ENCODE measurements around the gene CRACDL. TPM values are rescaled to one million over a fixed set of nuclear protein-coding genes. Genes with fewer than 3 reads are reported as not detected.
"Not testable (repeated sequence)": the region's sequence is repeated elsewhere in the genome, so short reads cannot be mapped to it uniquely, and the experiment has no call there.

CRACDL gene
- total RNA-seq, 1 donor from 2014 or later, result 0.55 TPM

DNA sequence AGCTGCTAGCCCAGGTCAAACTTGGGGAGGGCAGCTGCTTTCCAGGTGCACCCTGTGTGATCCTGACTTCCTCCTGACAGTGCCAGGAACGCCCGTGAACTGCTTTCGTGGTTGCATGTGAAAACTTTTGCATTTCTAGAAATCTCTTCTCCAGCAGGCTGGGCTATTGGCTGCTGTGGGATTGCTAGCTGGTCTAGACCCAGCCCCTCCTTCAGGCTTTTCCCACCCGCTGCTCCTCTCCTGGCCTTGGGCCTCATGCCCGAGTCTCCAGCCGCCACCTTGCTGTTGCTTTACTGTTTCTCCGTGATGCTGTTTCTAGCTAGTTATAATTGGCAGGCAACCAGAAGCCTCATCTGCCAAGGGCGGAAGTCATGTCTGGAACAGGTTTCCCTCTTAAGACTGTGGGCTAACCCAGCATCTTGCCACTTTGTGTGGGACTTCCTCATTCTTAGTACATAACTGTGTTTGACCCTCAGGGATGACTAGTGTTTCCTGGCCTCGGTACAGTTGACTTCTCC lies 178.1 kb downstream of the CRACDL start:
- Mint-ChIP-seq H3K36me3 (ENCODE audit: low read depth) (peaks cover 3% of the 10 kb centered on the region), H3K4me1 (ENCODE audit: low read depth) (peaks cover 44% of the 10 kb centered on the region), H3K27ac (peak overlapping the region; percentile 83)

DNA sequence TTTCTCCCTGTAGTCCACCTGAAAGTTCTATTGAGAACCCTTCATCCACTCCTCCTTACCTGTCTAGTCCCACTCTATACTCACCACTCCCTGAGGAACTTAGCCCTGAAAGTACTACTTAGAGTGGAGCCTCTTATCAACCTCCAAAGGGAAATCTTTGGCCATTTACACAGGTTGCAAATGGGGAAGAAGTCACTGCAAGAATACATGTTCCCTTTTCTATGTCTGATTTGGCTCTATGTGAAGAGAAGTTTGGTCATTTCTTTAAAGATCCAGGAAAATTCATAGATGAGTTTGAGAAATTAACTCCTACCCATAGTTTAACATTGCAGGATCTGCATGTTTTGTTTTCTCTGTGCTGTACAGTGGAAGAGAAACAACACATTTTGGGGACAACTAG lies 182.2 kb downstream of the CRACDL start:
- Mint-ChIP-seq H3K27ac (no peak overlapping the region), H3K4me3 (ENCODE audit: low read depth) (no peak overlapping the region), H3K9me3 (no peaks in the 10 kb centered on the region), H3K4me1 (ENCODE audit: low read depth) (peaks cover 23% of the 10 kb centered on the region), H3K36me3 (ENCODE audit: low read depth) (peaks cover 3% of the 10 kb centered on the region), H3K27me3 (ENCODE audit: low read depth) (peaks cover 4% of the 10 kb centered on the region)
- DNase-seq (ENCODE audit: low spot score), result no peak
- intact Hi-C loops (cut with micrococcal nuclease), result no loop called here

More for the DNA sequence above, 178.1 kb downstream of the CRACDL start:
- Mint-ChIP-seq H3K4me3 (ENCODE audit: low read depth) (peak overlapping the region; percentile 50), H3K9me3 (no peaks in the 10 kb centered on the region), H3K27me3 (ENCODE audit: low read depth) (peaks cover 3% of the 10 kb centered on the region)
- intact Hi-C loops (cut with micrococcal nuclease), result loop anchor here (1.0 to 2.0 kb wide), 2 partner anchors 8 to 15 kb away; no protein-coding TSS in a partner anchor
- DNase-seq (ENCODE audit: low spot score), result peak; percentile 41

DNA sequence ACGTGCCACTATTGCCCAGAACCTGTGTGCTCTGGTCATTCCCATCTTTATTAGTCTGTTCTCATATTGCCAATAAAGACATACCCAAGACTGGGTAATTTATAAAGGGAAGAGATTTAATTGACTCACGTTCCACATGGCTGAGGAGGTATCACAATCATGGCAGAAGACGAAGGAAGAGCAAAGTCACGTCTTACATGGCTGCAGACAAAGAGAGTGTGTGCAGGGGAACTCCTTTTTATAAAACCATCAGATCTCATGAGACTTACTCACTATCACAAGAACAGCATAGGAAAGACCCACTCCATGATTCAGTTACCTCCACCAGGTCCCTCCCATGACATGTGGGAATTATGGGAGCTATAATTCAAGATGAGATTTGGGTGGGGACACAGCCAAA lies 183.3 kb downstream of the CRACDL start:
- intact Hi-C loops (cut with micrococcal nuclease); H3K27me3 Mint-ChIP-seq (ENCODE audit: low read depth); H3K27ac Mint-ChIP-seq; H3K9me3 Mint-ChIP-seq; H3K4me3 Mint-ChIP-seq (ENCODE audit: low read depth); DNase-seq (ENCODE audit: low spot score); H3K36me3 Mint-ChIP-seq (ENCODE audit: low read depth): not testable (repeated sequence)
- peaks cover 23% of the 10 kb centered on the region for H3K4me1 Mint-ChIP-seq (ENCODE audit: low read depth)

DNA sequence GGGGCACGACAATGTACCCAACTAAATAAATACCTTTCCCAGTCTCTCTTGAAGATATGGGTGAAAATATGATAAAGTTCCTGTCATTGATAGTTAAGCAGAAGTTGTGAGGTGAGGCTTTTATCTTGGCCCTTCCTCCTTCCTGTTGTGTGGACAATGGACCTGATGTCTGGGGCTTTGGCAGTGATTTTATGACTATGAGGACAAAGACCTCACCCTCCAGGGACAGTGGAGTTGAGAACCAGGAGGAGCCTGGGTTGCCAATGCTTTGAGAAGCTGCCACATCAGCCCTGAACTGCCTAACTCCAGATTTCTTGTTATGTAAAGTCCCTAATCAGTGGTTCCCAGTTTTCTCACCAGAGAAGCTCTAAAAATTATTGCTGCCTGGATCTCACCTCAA lies 184.3 kb downstream of the CRACDL start:
- H3K27ac Mint-ChIP-seq, result no peak overlapping the region
- H3K9me3 Mint-ChIP-seq, result no peaks in the 10 kb centered on the region
- peaks cover 18% of the 10 kb centered on the region for H3K4me1 Mint-ChIP-seq (ENCODE audit: low read depth)
- intact Hi-C loops (cut with micrococcal nuclease), result no loop called here
- H3K36me3 Mint-ChIP-seq (ENCODE audit: low read depth), result no peaks in the 10 kb centered on the region
- no peak overlapping the region for H3K4me3 Mint-ChIP-seq (ENCODE audit: low read depth)
- no peak for DNase-seq (ENCODE audit: low spot score)
- H3K27me3 Mint-ChIP-seq (ENCODE audit: low read depth), result peaks cover 4% of the 10 kb centered on the region

DNA sequence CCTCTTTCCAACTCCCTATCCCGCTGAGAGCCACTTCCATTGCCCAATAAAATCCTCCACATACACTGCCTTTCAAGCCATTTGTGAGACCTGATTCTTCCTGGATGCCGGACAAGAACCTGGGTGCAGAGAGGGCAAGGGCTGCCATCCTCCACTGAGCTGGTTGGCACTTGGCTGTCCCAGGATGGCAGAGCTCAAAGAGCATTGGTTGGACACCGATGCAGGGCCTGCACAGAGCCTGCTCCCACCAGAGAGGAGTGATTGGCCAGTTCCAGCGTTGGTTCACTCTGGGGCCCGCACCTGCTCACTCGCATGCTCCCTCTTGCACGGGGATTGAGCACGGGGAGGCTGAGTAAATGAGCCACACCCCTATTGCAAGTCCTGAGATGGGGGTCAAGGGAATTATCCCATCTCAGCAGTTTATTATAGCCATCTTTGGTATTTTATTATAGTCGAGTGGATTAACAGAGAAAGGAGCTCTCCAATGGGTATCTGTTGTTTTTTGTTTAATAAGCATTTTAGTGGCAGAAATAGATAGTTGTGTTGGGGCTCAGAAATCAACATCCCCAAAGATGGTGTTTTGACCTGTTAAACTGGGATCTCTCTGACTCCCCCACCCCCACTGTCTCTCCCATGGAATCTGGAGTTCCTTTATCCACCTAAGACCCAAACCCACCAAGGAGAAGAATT lies 185.3 kb downstream of the CRACDL start:
- H3K27ac Mint-ChIP-seq, result no peak overlapping the region
- H3K4me1 Mint-ChIP-seq (ENCODE audit: low read depth), result peaks cover 18% of the 10 kb centered on the region
- no peaks in the 10 kb centered on the region for H3K36me3 Mint-ChIP-seq (ENCODE audit: low read depth)
- peaks cover 4% of the 10 kb centered on the region for H3K27me3 Mint-ChIP-seq (ENCODE audit: low read depth)
- DNase-seq (ENCODE audit: low spot score), result no peak
- intact Hi-C loops (cut with micrococcal nuclease), result no loop called here
- no peaks in the 10 kb centered on the region for H3K9me3 Mint-ChIP-seq
- H3K4me3 Mint-ChIP-seq (ENCODE audit: low read depth), result no peak overlapping the region

DNA sequence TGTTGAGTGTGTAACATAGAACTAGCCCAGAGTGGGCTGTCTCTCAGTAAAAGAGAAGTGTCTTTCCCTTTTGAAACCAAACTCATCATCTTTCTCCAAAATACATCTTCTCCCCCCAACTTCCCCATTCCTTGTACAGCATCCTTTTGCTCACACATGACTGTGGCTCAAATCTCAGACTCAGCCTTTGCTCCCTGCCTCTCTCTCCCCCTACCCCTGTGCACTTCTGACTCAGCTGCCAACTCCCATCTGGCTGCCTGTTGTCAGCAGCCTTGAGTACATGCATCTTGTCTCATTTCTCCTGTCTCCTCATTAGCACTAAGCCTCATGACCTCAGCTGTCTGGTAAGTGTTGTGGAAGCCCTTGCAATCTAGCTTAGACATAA lies 187.0 kb downstream of the CRACDL start:
- no peak overlapping the region for H3K27ac Mint-ChIP-seq
- peaks cover 4% of the 10 kb centered on the region for H3K9me3 Mint-ChIP-seq
- peaks cover 4% of the 10 kb centered on the region for H3K27me3 Mint-ChIP-seq (ENCODE audit: low read depth)
- H3K36me3 Mint-ChIP-seq (ENCODE audit: low read depth), result no peaks in the 10 kb centered on the region
- H3K4me1 Mint-ChIP-seq (ENCODE audit: low read depth), result peaks cover 27% of the 10 kb centered on the region
- H3K4me3 Mint-ChIP-seq (ENCODE audit: low read depth), result no peak overlapping the region
- intact Hi-C loops (cut with micrococcal nuclease), result no loop called here
- DNase-seq (ENCODE audit: low spot score), result no peak

DNA sequence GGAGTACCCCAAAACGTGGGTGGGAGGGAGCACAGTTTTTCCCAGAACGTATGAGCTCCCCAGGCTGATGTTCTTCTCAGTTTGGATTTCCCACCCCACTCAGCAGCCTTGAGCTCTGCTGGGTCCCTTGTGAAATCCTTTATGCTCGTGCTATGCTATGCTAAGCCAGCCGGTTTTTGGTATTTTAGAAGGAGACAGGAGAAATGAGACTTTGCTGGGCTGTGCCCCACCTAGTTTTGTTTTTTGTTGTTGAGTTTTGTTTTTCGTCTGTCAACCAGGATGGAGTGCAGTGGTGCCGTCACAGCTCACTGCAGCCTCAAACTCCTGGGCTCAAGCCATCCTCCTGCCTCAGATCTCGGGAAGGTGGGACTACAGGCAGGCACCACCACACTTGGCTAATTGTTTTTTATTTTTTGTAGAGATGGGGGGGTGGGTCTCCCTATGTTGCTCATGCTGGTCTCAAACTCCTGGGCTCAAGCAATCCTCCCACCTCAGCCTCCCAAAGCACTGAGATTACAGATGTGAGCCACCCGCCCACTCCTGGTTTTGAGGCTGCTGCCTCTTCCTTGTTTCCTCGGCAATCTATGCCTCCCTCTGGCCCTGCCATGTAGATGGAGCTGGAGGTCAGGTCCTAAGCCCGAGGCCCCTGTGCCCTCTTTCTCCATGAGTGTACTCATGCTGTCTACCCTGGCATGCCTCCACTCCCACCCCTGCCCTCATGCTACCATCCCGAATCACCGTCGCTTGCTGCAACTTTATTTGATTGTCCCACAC lies 187.5 kb downstream of the CRACDL start:
- H3K27me3 Mint-ChIP-seq (ENCODE audit: low read depth), result peaks cover 4% of the 10 kb centered on the region
- intact Hi-C loops (cut with micrococcal nuclease), result no loop called here
- no peak overlapping the region for H3K4me3 Mint-ChIP-seq (ENCODE audit: low read depth)
- no peak for DNase-seq (ENCODE audit: low spot score)
- no peaks in the 10 kb centered on the region for H3K36me3 Mint-ChIP-seq (ENCODE audit: low read depth)
- H3K4me1 Mint-ChIP-seq (ENCODE audit: low read depth), result peaks cover 27% of the 10 kb centered on the region
- no peak overlapping the region for H3K27ac Mint-ChIP-seq
- peaks cover 4% of the 10 kb centered on the region for H3K9me3 Mint-ChIP-seq

DNA sequence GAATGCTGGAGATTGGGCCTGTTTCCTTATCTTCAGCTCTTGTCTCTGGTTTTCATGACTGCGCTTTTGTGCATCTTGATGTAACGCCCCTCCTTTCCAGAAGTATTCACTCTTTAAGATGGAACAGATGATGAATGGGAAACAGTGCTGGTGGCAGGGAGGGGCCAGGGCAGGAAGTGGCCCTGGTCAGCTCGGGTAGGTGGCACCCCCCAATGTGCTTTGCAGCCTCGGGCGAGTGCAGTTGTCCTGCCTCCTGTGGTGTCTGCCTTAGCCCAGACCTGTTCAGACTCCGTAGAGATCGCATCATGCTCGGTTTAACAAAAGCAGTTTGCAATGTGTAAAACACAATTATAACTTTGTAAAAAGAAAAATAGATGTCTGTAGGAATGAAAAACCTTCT lies 188.1 kb downstream of the CRACDL start:
- Mint-ChIP-seq H3K27me3 (ENCODE audit: low read depth) (no peaks in the 10 kb centered on the region), H3K4me3 (ENCODE audit: low read depth) (no peak overlapping the region), H3K36me3 (ENCODE audit: low read depth) (no peaks in the 10 kb centered on the region), H3K9me3 (peaks cover 4% of the 10 kb centered on the region), H3K27ac (no peak overlapping the region), H3K4me1 (ENCODE audit: low read depth) (peaks cover 27% of the 10 kb centered on the region)
- intact Hi-C loops (cut with micrococcal nuclease), result no loop called here
- no peak for DNase-seq (ENCODE audit: low spot score)

DNA sequence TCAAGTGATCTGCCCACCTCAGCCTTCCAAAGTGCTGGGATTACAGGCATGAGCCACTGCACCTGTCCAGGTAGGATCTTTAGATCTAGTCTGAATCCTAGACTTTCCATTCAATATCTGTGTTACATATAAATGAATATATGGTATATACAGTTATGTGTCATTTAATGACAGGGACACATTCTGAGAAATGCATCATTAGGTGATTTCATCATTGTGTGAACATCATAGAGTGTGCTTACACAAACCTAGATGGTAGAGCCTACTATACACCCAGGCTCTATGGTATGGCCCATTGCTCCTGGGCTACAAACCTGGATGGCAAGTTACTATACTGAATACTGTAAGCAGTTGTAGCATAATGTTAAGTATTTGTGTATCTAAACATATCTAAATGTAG lies 189.6 kb downstream of the CRACDL start:
- Mint-ChIP-seq H3K36me3 (ENCODE audit: low read depth) (no peaks in the 10 kb centered on the region), H3K4me3 (ENCODE audit: low read depth) (no peak overlapping the region), H3K27ac (no peak overlapping the region), H3K9me3 (peaks cover 4% of the 10 kb centered on the region), H3K27me3 (ENCODE audit: low read depth) (peaks cover 4% of the 10 kb centered on the region), H3K4me1 (ENCODE audit: low read depth) (peaks cover 30% of the 10 kb centered on the region)
- intact Hi-C loops (cut with micrococcal nuclease), result no loop called here
- no peak for DNase-seq (ENCODE audit: low spot score)

DNA sequence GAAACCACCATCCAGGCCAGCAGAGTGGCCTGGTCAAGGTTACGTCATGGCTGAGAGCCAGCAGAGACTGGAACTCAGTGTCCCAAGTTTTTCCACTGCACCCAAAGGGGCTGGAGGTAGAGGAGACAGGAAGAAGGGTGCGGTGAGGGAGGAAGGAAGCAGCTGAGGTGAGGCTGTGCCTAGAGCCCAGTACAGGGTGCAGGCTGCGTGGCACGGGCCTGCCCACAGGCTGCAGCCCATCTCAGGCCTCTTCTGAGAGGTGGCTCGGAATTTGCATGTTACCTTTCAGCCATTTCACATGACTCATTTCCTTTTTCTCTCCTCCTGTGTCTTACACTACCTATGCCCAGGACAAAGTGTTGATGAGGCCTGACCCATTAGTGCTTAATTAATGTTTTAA lies 191.4 kb downstream of the CRACDL start:
- Mint-ChIP-seq H3K27me3 (ENCODE audit: low read depth) (peaks cover 4% of the 10 kb centered on the region), H3K9me3 (peaks cover 4% of the 10 kb centered on the region), H3K36me3 (ENCODE audit: low read depth) (no peaks in the 10 kb centered on the region), H3K27ac (no peak overlapping the region), H3K4me1 (ENCODE audit: low read depth) (peaks cover 28% of the 10 kb centered on the region), H3K4me3 (ENCODE audit: low read depth) (no peak overlapping the region)
- DNase-seq (ENCODE audit: low spot score), result no peak
- intact Hi-C loops (cut with micrococcal nuclease), result no loop called here

Other genes with a start within 250 kb of the CRACDL start
- gene MGAT4A, start 205.1 kb downstream of the CRACDL start, total RNA-seq, result 42.0 and 44.6 TPM in 2 replicates
- gene C2orf15, start 205.5 kb upstream of the CRACDL start, total RNA-seq, result 0.16 TPM in 1 of 2 replicates, not detected in the other
- 3.3 and 3.4 TPM in 2 replicates for gene TSGA10, start 218.7 kb upstream of the CRACDL start, total RNA-seq
- 3.4 and 3.5 TPM in 2 replicates for gene LIPT1, start 218.7 kb upstream of the CRACDL start, total RNA-seq
- 49.7 and 52.4 TPM in 2 replicates for gene MITD1, start 244.8 kb upstream of the CRACDL start, total RNA-seq
- 27.6 and 29.4 TPM in 2 replicates for gene MRPL30, start 245.0 kb upstream of the CRACDL start, total RNA-seq

Data from activated T-helper 2 cell treated with anti-CD3 and anti-CD28 coated beads, Interferon-gamma antibody, Interleukin-2, Interleukin-4, amounts not matched to agents 10 μg/mL and 5 μg/mL and 100 μg/mL, durations not matched to agents 14 hours and 24 hours and 36 hours (primary cell).